Measurements from ENCODE around the gene GJB5.

- no peak for TF ChIP-seq CTCF (IDR thresholded peaks at IDR 0.05)
- TF ChIP-seq POLR2AphosphoS5 (IDR thresholded peaks at IDR 0.05) = no peak
- no peak for TF ChIP-seq POLR2A (IDR thresholded peaks at IDR 0.05)
These were observed 42.7 kb upstream of the GJB5 start for GRCh38 chr1:34712007-34712688.

Measured in sigmoid colon (tissue), 4 donors.